BLaER1 (cell line): ENCODE results near the gene NUP214.

ENCODE experiments used
- H3K27ac ChIP-seq: shearing (Covaris generic); formaldehyde crosslinking; 2 replicates; pipeline ENCODE4 v1.8.1; 2022
- H3K27me3 ChIP-seq: shearing (Covaris generic); formaldehyde crosslinking; 2 replicates; pipeline ENCODE4 v1.8.1; 2022
- H3K36me3 ChIP-seq: shearing (Covaris generic); formaldehyde crosslinking; 2 replicates; pipeline ENCODE4 v1.8.1; 2022
- H3K4me1 ChIP-seq: shearing (Covaris generic); formaldehyde crosslinking; 2 replicates; pipeline ENCODE4 v1.8.1; 2022
- H3K4me2 ChIP-seq: shearing (Covaris generic); formaldehyde crosslinking; 2 replicates; pipeline ENCODE4 v1.8.1; 2022
- H3K4me3 ChIP-seq: shearing (Covaris generic); formaldehyde crosslinking; 2 replicates; pipeline ENCODE4 v1.8.1; 2022
- H3K9ac ChIP-seq: shearing (Covaris generic); formaldehyde crosslinking; 2 replicates; pipeline ENCODE4 v1.8.1; 2022
- H3K9me3 ChIP-seq: shearing (Covaris generic); formaldehyde crosslinking; 2 replicates; pipeline ENCODE4 v1.8.1; 2022
- H4K20me1 ChIP-seq: shearing (Covaris generic); formaldehyde crosslinking; 2 replicates; pipeline ENCODE4 v1.8.1; 2022
- Cebpa-rat ChIP-seq: shearing (Covaris generic); IDR thresholded peaks from 2 replicates; pipeline ENCODE4 v1.8.1; 2022

Gene NUP214

GRCh38 chr9:131246618-131247017 lies 121.2 kb downstream of the NUP214 start:
- Histone ChIP-seq H3K9ac (no peak overlapping the region), H4K20me1 (no peaks in the 10 kb centered on the region), H3K4me2 (no peak overlapping the region), H3K27me3 (no peaks in the 10 kb centered on the region), H3K4me3 (no peak overlapping the region), H3K9me3 (peaks cover 14% of the 10 kb centered on the region; the same call in 1 of the 2 replicates), H3K4me1 (peaks cover 25% of the 10 kb centered on the region), H3K27ac (no peak overlapping the region), H3K36me3 (no peaks in the 10 kb centered on the region)
- TF ChIP-seq Cebpa-rat: no peak

- H4K20me1 ChIP-seq: no peaks in the 10 kb centered on the region
- peak overlapping the region; percentile 100 for H3K4me2 ChIP-seq
- TF ChIP-seq Cebpa-rat: no peak
- peaks cover 78% of the 10 kb centered on the region for H3K4me1 ChIP-seq
- peak overlapping the region; percentile 75 for H3K9ac ChIP-seq
- no peaks in the 10 kb centered on the region for H3K9me3 ChIP-seq
- H3K36me3 ChIP-seq: no peaks in the 10 kb centered on the region
- peak overlapping the region; percentile 63 for H3K4me3 ChIP-seq
- H3K27ac ChIP-seq: peak overlapping the region; percentile 98
- H3K27me3 ChIP-seq: no peaks in the 10 kb centered on the region
Measured at GRCh38 chr9:131252120-131252519, 126.7 kb downstream of the NUP214 start.

GRCh38 chr9:131253891-131254491 lies 128.6 kb downstream of the NUP214 start:
- TF ChIP-seq Cebpa-rat: no peak
- H3K9ac ChIP-seq: peak overlapping the region; percentile 83
- H4K20me1 ChIP-seq: no peaks in the 10 kb centered on the region
- H3K27ac ChIP-seq: peak overlapping the region; percentile 98
- H3K9me3 ChIP-seq: no peaks in the 10 kb centered on the region
- H3K4me2 ChIP-seq: peak overlapping the region; percentile 100
- no peaks in the 10 kb centered on the region for H3K36me3 ChIP-seq
- no peak overlapping the region for H3K4me3 ChIP-seq
- H3K27me3 ChIP-seq: no peaks in the 10 kb centered on the region
- H3K4me1 ChIP-seq: peaks cover 96% of the 10 kb centered on the region

GRCh38 chr9:131254626-131255025 lies 129.2 kb downstream of the NUP214 start:
- Histone ChIP-seq H3K36me3 (peaks cover 3% of the 10 kb centered on the region; the same call in 1 of the 2 replicates), H3K27ac (peak overlapping the region; percentile 98), H3K27me3 (no peaks in the 10 kb centered on the region), H3K4me3 (no peak overlapping the region), H3K4me2 (peak overlapping the region; percentile 100), H3K9me3 (no peaks in the 10 kb centered on the region), H3K9ac (peak overlapping the region; percentile 83), H4K20me1 (no peaks in the 10 kb centered on the region), H3K4me1 (peaks cover 98% of the 10 kb centered on the region)
- TF ChIP-seq Cebpa-rat: no peak

GRCh38 chr9:131255676-131256197 lies 130.4 kb downstream of the NUP214 start:
- H3K9ac ChIP-seq: peak overlapping the region; percentile 83
- H3K4me1 ChIP-seq: peaks cover 99% of the 10 kb centered on the region
- H3K4me2 ChIP-seq: peak overlapping the region; percentile 100
- H3K9me3 ChIP-seq: no peaks in the 10 kb centered on the region
- peaks cover 14% of the 10 kb centered on the region for H3K36me3 ChIP-seq
- no peak for TF ChIP-seq Cebpa-rat
- H3K27me3 ChIP-seq: no peaks in the 10 kb centered on the region
- H3K27ac ChIP-seq: peak overlapping the region; percentile 98
- no peaks in the 10 kb centered on the region for H4K20me1 ChIP-seq
- peak overlapping the region; percentile 48; the same call in 1 of the 2 replicates for H3K4me3 ChIP-seq

GRCh38 chr9:131257266-131258025 lies 132.1 kb downstream of the NUP214 start:
- peaks cover 24% of the 10 kb centered on the region for H3K36me3 ChIP-seq
- no peaks in the 10 kb centered on the region for H3K27me3 ChIP-seq
- no peak for TF ChIP-seq Cebpa-rat
- H3K9ac ChIP-seq: peak overlapping the region; percentile 83
- peak overlapping the region; percentile 98 for H3K27ac ChIP-seq
- H4K20me1 ChIP-seq: no peaks in the 10 kb centered on the region
- H3K4me1 ChIP-seq: peaks cover 99% of the 10 kb centered on the region
- peak overlapping the region; percentile 100 for H3K4me2 ChIP-seq
- no peak overlapping the region for H3K4me3 ChIP-seq
- no peaks in the 10 kb centered on the region for H3K9me3 ChIP-seq

- peaks cover 24% of the 10 kb centered on the region for H3K36me3 ChIP-seq
- H3K27ac ChIP-seq: peak overlapping the region; percentile 98
- H3K9ac ChIP-seq: peak overlapping the region; percentile 83; the same call in 1 of the 2 replicates
- H3K27me3 ChIP-seq: no peaks in the 10 kb centered on the region
- peak overlapping the region; percentile 100 for H3K4me2 ChIP-seq
- H4K20me1 ChIP-seq: no peaks in the 10 kb centered on the region
- no peak overlapping the region for H3K4me3 ChIP-seq
- no peaks in the 10 kb centered on the region for H3K9me3 ChIP-seq
- H3K4me1 ChIP-seq: peaks cover 99% of the 10 kb centered on the region
- TF ChIP-seq Cebpa-rat: no peak
Measured at GRCh38 chr9:131258186-131258585, 132.8 kb downstream of the NUP214 start.

GRCh38 chr9:131258698-131259431 lies 133.5 kb downstream of the NUP214 start:
- no peak overlapping the region for H3K4me3 ChIP-seq
- no peaks in the 10 kb centered on the region for H3K27me3 ChIP-seq
- TF ChIP-seq Cebpa-rat: no peak
- peak overlapping the region; percentile 100 for H3K4me2 ChIP-seq
- no peaks in the 10 kb centered on the region for H4K20me1 ChIP-seq
- peak overlapping the region; percentile 83; the same call in 1 of the 2 replicates for H3K9ac ChIP-seq
- H3K36me3 ChIP-seq: peaks cover 24% of the 10 kb centered on the region
- no peaks in the 10 kb centered on the region for H3K9me3 ChIP-seq
- H3K27ac ChIP-seq: peak overlapping the region; percentile 98
- peaks cover 99% of the 10 kb centered on the region for H3K4me1 ChIP-seq

GRCh38 chr9:131259432-131259898 lies 134.1 kb downstream of the NUP214 start:
- TF ChIP-seq Cebpa-rat: no peak
- Histone ChIP-seq H3K36me3 (peaks cover 24% of the 10 kb centered on the region), H3K4me1 (peaks cover 99% of the 10 kb centered on the region), H3K4me2 (peak overlapping the region; percentile 72), H3K27ac (peak overlapping the region; percentile 98), H3K27me3 (no peaks in the 10 kb centered on the region), H3K4me3 (no peak overlapping the region), H3K9ac (peak overlapping the region; percentile 65; the same call in 1 of the 2 replicates), H3K9me3 (no peaks in the 10 kb centered on the region), H4K20me1 (no peaks in the 10 kb centered on the region)
